OCI-LY3 (cell line): ENCODE measurements around the gene ARHGEF4.

Source experiments
- EZH2phosphoT487 ChIP-seq: fragments of 200-600 bp; shearing (Covaris generic); IDR thresholded peaks from 2 replicates; pipeline ENCODE4 v1.6.1; 2018; ENCODE audit warnings: antibody characterized with exemption, mixed run types, low read depth
- TF ChIP-seq, protein P1 (sequence below): fragments of 200-600, 300-600 bp; sonication (generic); IDR thresholded peaks from 2 replicates; pipeline ENCODE4 v1.5.1; 2014; ENCODE audit warnings: antibody characterized with exemption, low read length, low read depth

DNA sequence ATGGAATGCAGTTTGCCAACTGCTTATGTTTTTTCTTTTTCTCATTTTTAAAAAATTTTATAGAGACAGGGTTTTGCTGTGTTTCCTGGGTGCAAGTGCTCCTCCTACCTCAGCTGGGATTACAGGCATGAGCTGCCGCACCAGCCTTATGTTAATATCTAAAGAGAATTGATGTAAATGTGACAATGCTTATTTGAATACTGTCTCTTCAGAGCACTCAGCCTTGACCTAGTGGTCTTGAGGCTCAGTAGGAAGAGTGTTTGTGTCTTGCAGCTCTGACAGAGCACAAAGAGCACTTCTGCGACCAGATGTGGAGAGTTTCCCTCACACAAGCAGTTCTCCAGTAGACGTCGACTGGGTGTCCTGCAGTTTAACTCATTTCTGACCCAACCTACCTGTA is 55.3 kb downstream of the ARHGEF4 start:
- TF ChIP-seq, protein P1, sequence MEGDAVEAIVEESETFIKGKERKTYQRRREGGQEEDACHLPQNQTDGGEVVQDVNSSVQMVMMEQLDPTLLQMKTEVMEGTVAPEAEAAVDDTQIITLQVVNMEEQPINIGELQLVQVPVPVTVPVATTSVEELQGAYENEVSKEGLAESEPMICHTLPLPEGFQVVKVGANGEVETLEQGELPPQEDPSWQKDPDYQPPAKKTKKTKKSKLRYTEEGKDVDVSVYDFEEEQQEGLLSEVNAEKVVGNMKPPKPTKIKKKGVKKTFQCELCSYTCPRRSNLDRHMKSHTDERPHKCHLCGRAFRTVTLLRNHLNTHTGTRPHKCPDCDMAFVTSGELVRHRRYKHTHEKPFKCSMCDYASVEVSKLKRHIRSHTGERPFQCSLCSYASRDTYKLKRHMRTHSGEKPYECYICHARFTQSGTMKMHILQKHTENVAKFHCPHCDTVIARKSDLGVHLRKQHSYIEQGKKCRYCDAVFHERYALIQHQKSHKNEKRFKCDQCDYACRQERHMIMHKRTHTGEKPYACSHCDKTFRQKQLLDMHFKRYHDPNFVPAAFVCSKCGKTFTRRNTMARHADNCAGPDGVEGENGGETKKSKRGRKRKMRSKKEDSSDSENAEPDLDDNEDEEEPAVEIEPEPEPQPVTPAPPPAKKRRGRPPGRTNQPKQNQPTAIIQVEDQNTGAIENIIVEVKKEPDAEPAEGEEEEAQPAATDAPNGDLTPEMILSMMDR: no peak
- TF ChIP-seq EZH2phosphoT487: no peak
